Lower leg skin (tissue), 3 donors: ENCODE measurements around the gene OSMR.

ENCODE experiments used
- CTCF ChIP-seq, 3 donors: fragments of 450-650 bp; IDR thresholded peaks; one replicate each; pipeline ENCODE4 v1.5.1; 2016; ENCODE audit warnings: antibody characterized with exemption in 3 of 3, mild to moderate bottlenecking in 3 of 3, moderate library complexity in 2 of 3
- POLR2A ChIP-seq, 2 donors: fragments of 450-650 bp; IDR thresholded peaks; one replicate each; pipeline ENCODE4 v1.6.1; 2016 to 2017; ENCODE audit warnings: antibody characterized with exemption in 2 of 2, mild to moderate bottlenecking in 1 of 2, moderate library complexity in 1 of 2

DNA sequence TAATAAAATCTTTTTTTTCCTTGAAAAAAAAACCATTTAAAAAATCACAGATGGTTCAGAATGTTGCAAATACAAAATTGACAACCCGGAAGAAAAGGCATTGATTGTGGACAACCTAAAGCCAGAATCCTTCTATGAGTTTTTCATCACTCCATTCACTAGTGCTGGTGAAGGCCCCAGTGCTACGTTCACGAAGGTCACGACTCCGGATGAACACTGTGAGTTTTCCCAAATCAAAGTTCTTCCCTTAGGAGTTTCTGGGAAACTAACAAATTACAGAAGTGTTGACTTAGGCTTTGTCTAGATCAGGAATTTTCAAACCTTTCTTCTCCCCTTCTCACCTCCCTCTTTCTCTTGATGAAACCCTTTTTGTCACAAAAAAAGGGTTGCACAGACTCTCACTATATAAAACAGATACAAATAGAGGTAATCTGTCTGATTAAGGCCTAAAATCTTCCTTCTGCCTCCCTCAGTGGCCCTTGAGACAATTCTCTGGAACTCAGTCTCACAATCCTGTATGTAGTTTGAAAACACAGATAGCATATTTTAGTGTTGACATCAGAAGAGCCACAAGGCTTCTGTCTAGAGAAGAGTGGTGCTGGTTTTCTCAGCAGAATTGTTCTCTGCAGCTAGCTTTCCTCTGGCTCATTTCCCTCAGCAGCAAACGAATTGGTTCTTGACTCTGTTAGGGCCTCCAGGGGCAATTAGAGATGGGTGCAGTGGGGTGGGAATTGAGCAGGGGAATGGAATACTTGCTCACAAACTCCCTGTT is 79.5 kb downstream of the OSMR start:
- no peak for TF ChIP-seq CTCF (IDR thresholded peaks at IDR 0.05)
- no peak for TF ChIP-seq POLR2A (IDR thresholded peaks at IDR 0.05)
